Measurements from ENCODE around the gene ZNF384. TPM values are rescaled to one million over a fixed set of nuclear protein-coding genes. Genes with fewer than 3 reads are reported as not detected.

ZNF384 gene
- total and polyA plus RNA-seq, 7 experiments from 2014 or later, result 23.8 to 98.2 (median 64.5) TPM

Other genes with a start within 250 kb of the ZNF384 start
- gene CD27, start 244.4 kb downstream of the ZNF384 start, total RNA-seq, result 100 to 1,000 TPM in 4 of 5 experiments, 10 to 100 TPM in 1; 74.1 to 217 (median 130) TPM
- 100 to 1,000 TPM; 560 to 590 TPM for gene CD27, start 244.4 kb downstream of the ZNF384 start, polyA plus RNA-seq
- gene TAPBPL, start 237.3 kb downstream of the ZNF384 start, total RNA-seq, result 10 to 100 TPM; 23.0 to 65.4 (median 52.9) TPM
- gene TAPBPL, start 237.3 kb downstream of the ZNF384 start, polyA plus RNA-seq, result 100 to 1,000 TPM in 1 of 2 donors, 10 to 100 TPM in 1; 48.7 to 104 TPM
- gene VAMP1, start 218.7 kb downstream of the ZNF384 start, total RNA-seq, result 100 to 1,000 TPM in 2 of 5 experiments, 10 to 100 TPM in 3; 38.7 to 123 (median 47.9) TPM
- 10 to 100 TPM; 10.9 to 14.0 TPM for gene VAMP1, start 218.7 kb downstream of the ZNF384 start, polyA plus RNA-seq
- gene MRPL51, start 196.1 kb downstream of the ZNF384 start, total RNA-seq, result 100 to 1,000 TPM in 1 of 5 experiments, 10 to 100 TPM in 4; 22.5 to 208 (median 80.9) TPM
- gene MRPL51, start 196.1 kb downstream of the ZNF384 start, polyA plus RNA-seq, result 100 to 1,000 TPM; 204 to 220 TPM
- gene NCAPD2, start 195.3 kb downstream of the ZNF384 start, total RNA-seq, result 100 to 1,000 TPM in 1 of 5 experiments, 10 to 100 TPM in 4; 30.3 to 121 (median 38.4) TPM
- 10 to 100 TPM; 24.4 to 46.7 TPM for gene NCAPD2, start 195.3 kb downstream of the ZNF384 start, polyA plus RNA-seq
- gene GAPDH, start 154.9 kb downstream of the ZNF384 start, total RNA-seq, result 1,000 to 10,000 TPM in 1 of 5 experiments, 100 to 1,000 TPM in 4; 330 to 4,503 (median 379) TPM
- 1,000 to 10,000 TPM; 1,202 to 1,413 TPM for gene GAPDH, start 154.9 kb downstream of the ZNF384 start, polyA plus RNA-seq
- gene IFFO1, start 133.3 kb downstream of the ZNF384 start, total RNA-seq, result 10 to 100 TPM; 28.2 to 55.9 (median 45.9) TPM
- 10 to 100 TPM in 1 of 2 donors, 1 to 10 TPM in 1; 5.4 to 11.4 TPM for gene IFFO1, start 133.3 kb downstream of the ZNF384 start, polyA plus RNA-seq
- gene NOP2, start 121.1 kb downstream of the ZNF384 start, total RNA-seq, result 100 to 1,000 TPM in 1 of 5 experiments, 10 to 100 TPM in 4; 74.4 to 102 (median 87.6) TPM
- 10 to 100 TPM; 24.2 to 53.7 TPM for gene NOP2, start 121.1 kb downstream of the ZNF384 start, polyA plus RNA-seq
- 100 to 1,000 TPM; 246 to 387 (median 267) TPM for gene CHD4, start 82.0 kb downstream of the ZNF384 start, total RNA-seq
- gene CHD4, start 82.0 kb downstream of the ZNF384 start, polyA plus RNA-seq, result 10 to 100 TPM; 41.8 to 91.4 TPM
- gene LPAR5, start 53.4 kb downstream of the ZNF384 start, total RNA-seq, result 1 to 10 TPM; 3.3 to 8.3 (median 6.4) TPM
- 1 to 10 TPM; 6.6 to 6.9 TPM for gene LPAR5, start 53.4 kb downstream of the ZNF384 start, polyA plus RNA-seq
- 10 to 100 TPM in 2 of 5 experiments, 1 to 10 TPM in 3; 2.3 to 23.0 (median 6.6) TPM for gene ACRBP, start 41.9 kb downstream of the ZNF384 start, total RNA-seq
- 1 to 10 TPM in 1 of 2 donors, under 1 TPM in 1; 0.27 to 1.1 TPM for gene ACRBP, start 41.9 kb downstream of the ZNF384 start, polyA plus RNA-seq
- 100 to 1,000 TPM in 1 of 5 experiments, 10 to 100 TPM in 4; 33.1 to 101 (median 39.6) TPM for gene ING4, start 26.3 kb downstream of the ZNF384 start, total RNA-seq
- gene ING4, start 26.3 kb downstream of the ZNF384 start, polyA plus RNA-seq, result 100 to 1,000 TPM; 103 to 106 TPM
- gene PIANP, start 11.4 kb upstream of the ZNF384 start, total RNA-seq, result 1 to 10 TPM in 3 of 5 experiments, under 1 TPM in 1, not detected in 1; 0.64 to 1.7 (median 1.2) TPM
- gene PIANP, start 11.4 kb upstream of the ZNF384 start, polyA plus RNA-seq, result under 1 TPM; 0.22 to 0.53 TPM
- 10 to 100 TPM; 21.9 to 38.7 (median 30.1) TPM for gene COPS7A, start 34.7 kb upstream of the ZNF384 start, total RNA-seq
- 10 to 100 TPM; 43.0 to 48.0 TPM for gene COPS7A, start 34.7 kb upstream of the ZNF384 start, polyA plus RNA-seq
- 100 to 1,000 TPM in 3 of 5 experiments, 10 to 100 TPM in 2; 84.6 to 141 (median 117) TPM for gene MLF2, start 63.8 kb upstream of the ZNF384 start, total RNA-seq
- gene MLF2, start 63.8 kb upstream of the ZNF384 start, polyA plus RNA-seq, result 100 to 1,000 TPM; 122 to 134 TPM
- 100 to 1,000 TPM in 1 of 5 experiments, 10 to 100 TPM in 1, 1 to 10 TPM in 3; 1.4 to 125 (median 3.5) TPM for gene PTMS, start 77.0 kb upstream of the ZNF384 start, total RNA-seq
- gene PTMS, start 77.0 kb upstream of the ZNF384 start, polyA plus RNA-seq, result not detected
- 10 to 100 TPM in 1 of 5 experiments, 1 to 10 TPM in 2, under 1 TPM in 2; 0.64 to 46.5 (median 1.7) TPM for gene LAG3, start 83.1 kb upstream of the ZNF384 start, total RNA-seq
- gene LAG3, start 83.1 kb upstream of the ZNF384 start, polyA plus RNA-seq, result under 1 TPM; 0.26 to 0.69 TPM
- 100 to 1,000 TPM; 164 to 267 (median 246) TPM for gene CD4, start 100.2 kb upstream of the ZNF384 start, total RNA-seq
- 100 to 1,000 TPM; 364 to 576 TPM for gene CD4, start 100.2 kb upstream of the ZNF384 start, polyA plus RNA-seq
- 10 to 100 TPM in 1 of 5 experiments, 1 to 10 TPM in 1, under 1 TPM in 3; 0.30 to 10.5 (median 0.38) TPM for gene GPR162, start 132.4 kb upstream of the ZNF384 start, total RNA-seq
- not detected for gene GPR162, start 132.4 kb upstream of the ZNF384 start, polyA plus RNA-seq
- gene P3H3, start 139.0 kb upstream of the ZNF384 start, total RNA-seq, result 10 to 100 TPM in 3 of 5 experiments, 1 to 10 TPM in 2; 1.9 to 18.2 (median 10.3) TPM
- 1 to 10 TPM; 1.5 to 1.9 TPM for gene P3H3, start 139.0 kb upstream of the ZNF384 start, polyA plus RNA-seq
- gene GNB3, start 151.6 kb upstream of the ZNF384 start, total RNA-seq, result 10 to 100 TPM in 2 of 5 experiments, 1 to 10 TPM in 2, under 1 TPM in 1; 0.63 to 11.8 (median 3.2) TPM
- gene GNB3, start 151.6 kb upstream of the ZNF384 start, polyA plus RNA-seq, result under 1 TPM in 1 of 2 donors, not detected in 1; 0.23 TPM
- 10 to 100 TPM in 1 of 5 experiments, 1 to 10 TPM in 3, under 1 TPM in 1; 0.64 to 55.6 (median 1.8) TPM for gene CDCA3, start 161.9 kb upstream of the ZNF384 start, total RNA-seq
- under 1 TPM in 1 of 2 donors, not detected in 1; 0.94 TPM for gene CDCA3, start 161.9 kb upstream of the ZNF384 start, polyA plus RNA-seq
- 100 to 1,000 TPM in 1 of 5 experiments, 10 to 100 TPM in 4; 58.0 to 134 (median 71.1) TPM for gene USP5, start 162.8 kb upstream of the ZNF384 start, total RNA-seq
- gene USP5, start 162.8 kb upstream of the ZNF384 start, polyA plus RNA-seq, result 10 to 100 TPM; 51.9 to 71.5 TPM
- gene TPI1, start 178.2 kb upstream of the ZNF384 start, total RNA-seq, result 1,000 to 10,000 TPM in 1 of 5 experiments, 100 to 1,000 TPM in 3, 10 to 100 TPM in 1; 89.7 to 1,293 (median 134) TPM
- 100 to 1,000 TPM; 330 to 435 TPM for gene TPI1, start 178.2 kb upstream of the ZNF384 start, polyA plus RNA-seq
- 10 to 100 TPM in 3 of 5 experiments, 1 to 10 TPM in 2; 5.1 to 20.2 (median 11.2) TPM for gene SPSB2, start 183.9 kb upstream of the ZNF384 start, total RNA-seq
- gene SPSB2, start 183.9 kb upstream of the ZNF384 start, polyA plus RNA-seq, result 10 to 100 TPM; 10.8 to 14.5 TPM
- gene LRRC23, start 215.4 kb upstream of the ZNF384 start, total RNA-seq, result 10 to 100 TPM in 1 of 5 experiments, 1 to 10 TPM in 4; 6.6 to 12.1 (median 7.3) TPM
- gene LRRC23, start 215.4 kb upstream of the ZNF384 start, polyA plus RNA-seq, result 1 to 10 TPM; 4.5 to 5.4 TPM
- gene ENO2, start 225.2 kb upstream of the ZNF384 start, total RNA-seq, result 100 to 1,000 TPM in 3 of 5 experiments, 10 to 100 TPM in 2; 65.3 to 193 (median 178) TPM
- gene ENO2, start 225.2 kb upstream of the ZNF384 start, polyA plus RNA-seq, result 10 to 100 TPM; 22.5 to 31.0 TPM
- gene ATN1, start 238.6 kb upstream of the ZNF384 start, total RNA-seq, result 10 to 100 TPM; 29.5 to 42.2 (median 34.4) TPM
- gene ATN1, start 238.6 kb upstream of the ZNF384 start, polyA plus RNA-seq, result 1 to 10 TPM in 1 of 2 donors, under 1 TPM in 1; 0.95 to 2.0 TPM